ENCODE data around the gene BPGM. TPM values are rescaled to one million over a fixed set of nuclear protein-coding genes. Genes with fewer than 3 reads are reported as not detected.

The BPGM gene
- total and polyA plus RNA-seq, 2 experiments from 2014 or later: 16.9 TPM

GRCh38 chr7:134695321-134695860, 48.7 kb downstream of the BPGM start (continued):
- TF ChIP-seq ZNF462 (CRISPR knock-in tag; IDR thresholded peaks at IDR 0.05): no peak
- no peak for TF ChIP-seq ETS1 (IDR thresholded peaks at IDR 0.05)

GRCh38 chr7:134696261-134696660, 49.6 kb downstream of the BPGM start:
- TF ChIP-seq EZH2phosphoT487 (IDR thresholded peaks at IDR 0.05; ENCODE audit: unreplicated experiment): no peak
- no peak for TF ChIP-seq STAT1 (IDR thresholded peaks at IDR 0.05; ENCODE audit: unreplicated experiment)
- TF ChIP-seq JUNB (IDR thresholded peaks at IDR 0.05; ENCODE audit: unreplicated experiment): no peak
- TF ChIP-seq POLR2AphosphoS5 (IDR thresholded peaks at IDR 0.05; ENCODE audit: low read depth): no peak
- TF ChIP-seq EZH2 (IDR thresholded peaks at IDR 0.05; ENCODE audit: low read depth, unreplicated experiment): no peak
- Histone ChIP-seq H3K27me3 (ENCODE audit: insufficient read depth) (no peaks in the 10 kb centered on the region), H3K4me2 (no peak overlapping the region), H2AFZ (no peak overlapping the region), H3F3A (replicated peaks; ENCODE audit: low read depth) (no peaks in the 10 kb centered on the region), H3K79me2 (replicated peaks; ENCODE audit: insufficient read depth) (no peaks in the 10 kb centered on the region), H3K27ac (ENCODE audit: low read depth) (no peak overlapping the region), H4K20me1 (replicated peaks; ENCODE audit: insufficient read depth) (no peaks in the 10 kb centered on the region), H3K9me2 (ENCODE audit: insufficient read depth) (no peaks in the 10 kb centered on the region), H3K4me3 (no peak overlapping the region), H3K36me3 (ENCODE audit: insufficient read depth) (no peaks in the 10 kb centered on the region), H3K4me1 (ENCODE audit: insufficient read depth) (peaks cover 11% of the 10 kb centered on the region)
- no peaks in the 10 kb centered on the region for H3K9me3 Mint-ChIP-seq
- no peak overlapping the region for H3K4me3 Mint-ChIP-seq
- ATAC-seq (peak; percentile 38), DNase-seq (ENCODE audit: low spot score) (no peak)
- peaks cover 11% of the 10 kb centered on the region for H3K27me3 Mint-ChIP-seq (ENCODE audit: insufficient read depth, low read depth, poor library complexity)
- H3K27ac Mint-ChIP-seq: no peak overlapping the region
- H3K36me3 Mint-ChIP-seq (ENCODE audit: low read depth): no peaks in the 10 kb centered on the region
- peaks cover 14% of the 10 kb centered on the region for H3K4me1 Mint-ChIP-seq
